ENCODE data around the gene NCS1.

GRCh38 chr9:130237763-130238524, 65.7 kb downstream of the NCS1 start:
- no peak for TF ChIP-seq CTCF (IDR thresholded peaks at IDR 0.05)
- TF ChIP-seq POLR2A (IDR thresholded peaks at IDR 0.05) = no peak
